ENCODE measurements around the gene PHF5A.

- no peak for TF ChIP-seq POLR2A (IDR thresholded peaks at IDR 0.05)
- TF ChIP-seq CTCF (IDR thresholded peaks at IDR 0.05) = no peak
Measured at GRCh38 chr22:41442240-41442792, 26.2 kb downstream of the PHF5A start.
